ENCODE results near the gene REV3L.
"Not testable (repeated sequence)": the region's sequence is repeated elsewhere in the genome, so short reads cannot be mapped to it uniquely, and the experiment has no call there.

REV3L gene

GRCh38 chr6:111258615-111259088 lies 224.4 kb downstream of the REV3L start:
- no peak for DNase-seq (ENCODE audit: low spot score)

- DNase-seq (ENCODE audit: low spot score) = no peak
These were observed 225.0 kb downstream of the REV3L start for GRCh38 chr6:111258010-111258409.

- DNase-seq (ENCODE audit: low spot score) = peak; percentile 29
These were observed 226.4 kb downstream of the REV3L start for GRCh38 chr6:111256646-111257045.

- DNase-seq (ENCODE audit: low spot score) = not testable (repeated sequence)
These were observed 227.2 kb downstream of the REV3L start for GRCh38 chr6:111255838-111256237.

- no peak for DNase-seq (ENCODE audit: low spot score)
These were observed 228.2 kb downstream of the REV3L start for GRCh38 chr6:111254779-111255166.

- DNase-seq (ENCODE audit: low spot score) = peak; percentile 46
These were observed 228.8 kb downstream of the REV3L start for GRCh38 chr6:111254004-111254778.

- DNase-seq (ENCODE audit: low spot score) = no peak
These were observed 230.3 kb downstream of the REV3L start for GRCh38 chr6:111252726-111253125.

- DNase-seq (ENCODE audit: low spot score) = no peak
These were observed 232.1 kb downstream of the REV3L start for GRCh38 chr6:111250791-111251354.

Measured in kidney tubule cell (primary cell).